A549 (cell line): Measurements from ENCODE around the gene PDE3B. TPM values are rescaled to one million over a fixed set of nuclear protein-coding genes. Genes with fewer than 3 reads are reported as not detected.
"Not testable (repeated sequence)": the region's sequence is repeated elsewhere in the genome, so short reads cannot be mapped to it uniquely, and the experiment has no call there.

Experiments
- ATAC-seq, 2 experiments: fragments of 200-7000 bp in 1 of 2; fragments of >200 bp in 1 of 2; cut with Nextera tagmentation in 1 of 2; cut with Tn5 transposase in 1 of 2; 3 replicates each; pipeline versions ENCODE4 v1.8.0 to v1.9.1; 2018 to 2020; ENCODE audit warnings: mild to moderate bottlenecking in 1 of 2, moderate library complexity in 1 of 2
- CTCF ChIA-PET: fragments of 300-600 bp; sonication (Branson Sonifier 250); formaldehyde crosslinking; extraction: SDS; loops from one replicate; lab custom pipeline; 2021; ENCODE audit warnings: antibody characterized with exemption, inconsistent platforms; lab: Yijun Ruan, JAX
- POLR2A ChIA-PET: fragments of 350-600 bp; formaldehyde crosslinking; extraction: SDS; loops from one replicate; lab custom pipeline; 2021; ENCODE audit warnings: antibody characterized with exemption, inconsistent platforms; lab: Yijun Ruan, JAX
- DNase-seq, 2 experiments: peaks; one replicate each; pipeline versions ENCODE4 v3.0.0 to v3.0.0-alpha.2; 2011 to 2016; ENCODE audit warnings: low read depth in 1 of 2, low spot score in 1 of 2
- FAIRE-seq: peaks from 2 replicates; lab custom pipeline; 2011; peaks lifted over from hg19 to GRCh38; lab: Jason Lieb, UNC
- H3K27ac ChIP-seq, 2 experiments: fragments of >200 bp; sonication (Bioruptor Twin); formaldehyde crosslinking; 3 replicates each; pipeline ENCODE4 v1.5.1; 2016 to 2017
- H3K4me1 ChIP-seq: fragments of >200 bp; sonication (Bioruptor Twin); formaldehyde crosslinking; 3 replicates; pipeline ENCODE4 v1.6.1; 2016
- H3K4me2 ChIP-seq: fragments of >200 bp; sonication (Bioruptor Twin); formaldehyde crosslinking; 3 replicates; pipeline ENCODE4 v1.6.1; 2016
- H3K4me3 ChIP-seq: fragments of >200 bp; sonication (Bioruptor Twin); formaldehyde crosslinking; 3 replicates; pipeline ENCODE4 v1.5.1; 2016
- H3K9me3 ChIP-seq: fragments of >200 bp; sonication (Bioruptor Twin); formaldehyde crosslinking; 3 replicates; pipeline ENCODE4 v1.6.1; 2016
- CBX8 ChIP-seq: fragments of 200-600 bp; sonication (generic); IDR thresholded peaks from 2 replicates; pipeline ENCODE4 v1.6.1; 2016
- CHD2 ChIP-seq: fragments of 150-350 bp; IDR thresholded peaks from 2 replicates; pipeline ENCODE4 v1.6.1; 2014; ENCODE audit warnings: low read length; ENCODE audit not compliant: partially characterized antibody
- HOXA7 ChIP-seq: fragments of 250-450 bp; sonication (Bioruptor Pico); IDR thresholded peaks from 2 replicates; pipeline ENCODE4 v1.5.0; 2020; ENCODE audit warnings: mild to moderate bottlenecking, moderate library complexity
- MAFK ChIP-seq: fragments of 450-650 bp; IDR thresholded peaks from 2 replicates; pipeline ENCODE4 v1.6.1; 2014; ENCODE audit not compliant: partially characterized antibody
- MAZ ChIP-seq: fragments of 150-350 bp; IDR thresholded peaks from 2 replicates; pipeline ENCODE4 v1.6.1; 2014; ENCODE audit warnings: antibody characterized with exemption, low read depth, low read length, borderline replicate concordance
- MYC ChIP-seq: IDR thresholded peaks from 2 replicates; pipeline ENCODE4 v1.6.1; 2012; ENCODE audit warnings: mild to moderate bottlenecking, inconsistent platforms, low read length, improper control_type of control experiment, borderline replicate concordance
- NFE2L2 ChIP-seq: fragments of 150-350 bp; conservative IDR thresholded peaks from 2 replicates; pipeline ENCODE4 v1.6.1; 2014; ENCODE audit warnings: low read length
- NPAS2 ChIP-seq: fragments of 250-450 bp; sonication (Bioruptor Pico); IDR thresholded peaks from 2 replicates; pipeline ENCODE4 v1.8.0; 2022; ENCODE audit warnings: mild to moderate bottlenecking, moderate library complexity, borderline replicate concordance
- RARB ChIP-seq: fragments of 250-450 bp; sonication (Bioruptor Pico); IDR thresholded peaks from 2 replicates; pipeline ENCODE4 v1.8.0; 2021; ENCODE audit warnings: mild to moderate bottlenecking, moderate library complexity
- SMC3 ChIP-seq: fragments of >200 bp; sonication (Bioruptor Twin); formaldehyde crosslinking; IDR thresholded peaks from 3 replicates; pipeline ENCODE4 v1.6.1; 2018; ENCODE audit warnings: inconsistent platforms
- SREBF2 ChIP-seq: fragments of 450-650 bp; IDR thresholded peaks from 2 replicates; pipeline ENCODE4 v1.6.1; 2014; ENCODE audit warnings: mild to moderate bottlenecking, moderate library complexity
- USF2 ChIP-seq: fragments of 450-650 bp; IDR thresholded peaks from 2 replicates; pipeline ENCODE4 v1.6.1; 2014; ENCODE audit warnings: antibody characterized with exemption
- ZNF302 ChIP-seq: fragments of 250-450 bp; sonication (Bioruptor Pico); IDR thresholded peaks from 2 replicates; pipeline ENCODE4 v1.9.0; 2021; ENCODE audit warnings: inconsistent platforms, mild to moderate bottlenecking, moderate library complexity
- WGBS: methylation state at CpG from one replicate; pipeline ENCODE4 v1.1.6; 2017; ENCODE audit errors: missing lambda C conversion rate; 5-methylcytosine and 5-hydroxymethylcytosine counted together
- polyA plus RNA-seq, 4 experiments: library from polyadenylated mRNA; depleted of rRNA in 3 of 4; stranded (reverse); fragments of >200 nt; fragmentation: RNase III in 1 of 4; extraction: RNeasy Plus Mini Kit Qiagen cat#74134 plus additional on column Dnase treatment in 1 of 4; gene quantifications; 2 replicates in 3 of 4; 3 replicates in 1 of 4; pipeline ENCODE4 v1.2.3, GENCODE V29; 2011 to 2017
- TF ChIP-seq, protein P1 (sequence below): fragments of >200 bp; sonication (Bioruptor Twin); formaldehyde crosslinking; IDR thresholded peaks from 3 replicates; pipeline ENCODE4 v1.6.1; 2016
- TF ChIP-seq, protein P2 (sequence below): fragments of >200 bp; sonication (Bioruptor Twin); formaldehyde crosslinking; IDR thresholded peaks from 2 replicates; pipeline ENCODE4 v1.6.1; 2016

PDE3B gene
- polyA plus RNA-seq, 2 of the 4 experiments (the other 2 are of a cell fraction) = 2.4 to 2.9 TPM

GRCh38 chr11:14756349-14756748 lies 112.7 kb downstream of the PDE3B start:
- ATAC-seq (no peak), FAIRE-seq (no peak), DNase-seq (no peak)
- POLR2A ChIA-PET = no interaction called here
- Histone ChIP-seq H3K27ac (no peak overlapping the region), H3K9me3 (no peaks in the 10 kb centered on the region), H3K4me2 (no peak overlapping the region), H3K4me1 (no peaks in the 10 kb centered on the region), H3K4me3 (no peak overlapping the region)
- TF ChIP-seq SMC3 (no peak), RARB (CRISPR knock-in tag) (no peak), ZNF302 (CRISPR knock-in tag) (no peak), USF2 (no peak), MAZ (no peak), MYC (no peak), CHD2 (no peak), CBX8 (no peak)
- TF ChIP-seq, protein P1, sequence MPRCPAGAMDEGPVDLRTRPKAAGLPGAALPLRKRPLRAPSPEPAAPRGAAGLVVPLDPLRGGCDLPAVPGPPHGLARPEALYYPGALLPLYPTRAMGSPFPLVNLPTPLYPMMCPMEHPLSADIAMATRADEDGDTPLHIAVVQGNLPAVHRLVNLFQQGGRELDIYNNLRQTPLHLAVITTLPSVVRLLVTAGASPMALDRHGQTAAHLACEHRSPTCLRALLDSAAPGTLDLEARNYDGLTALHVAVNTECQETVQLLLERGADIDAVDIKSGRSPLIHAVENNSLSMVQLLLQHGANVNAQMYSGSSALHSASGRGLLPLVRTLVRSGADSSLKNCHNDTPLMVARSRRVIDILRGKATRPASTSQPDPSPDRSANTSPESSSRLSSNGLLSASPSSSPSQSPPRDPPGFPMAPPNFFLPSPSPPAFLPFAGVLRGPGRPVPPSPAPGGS = no peak
- TF ChIP-seq, protein P2, sequence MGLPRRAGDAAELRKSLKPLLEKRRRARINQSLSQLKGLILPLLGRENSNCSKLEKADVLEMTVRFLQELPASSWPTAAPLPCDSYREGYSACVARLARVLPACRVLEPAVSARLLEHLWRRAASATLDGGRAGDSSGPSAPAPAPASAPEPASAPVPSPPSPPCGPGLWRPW = no peak
- CTCF ChIA-PET = no interaction called here
- WGBS = 40% methylated on average over 4 of the region's 4 CpGs

- ATAC-seq, H3K27ac ChIP-seq, H3K4me1 ChIP-seq, CTCF ChIA-PET, H3K4me3 ChIP-seq, FAIRE-seq, DNase-seq, H3K9me3 ChIP-seq, H3K4me2 ChIP-seq, POLR2A ChIA-PET: not testable (repeated sequence)
- 41% methylated on average over 9 of the region's 9 CpGs for WGBS
Measured at GRCh38 chr11:14759300-14760012, 115.9 kb downstream of the PDE3B start.

- POLR2A ChIA-PET = no interaction called here
- TF ChIP-seq NFE2L2 (no peak), MAFK (peak; percentile 9)
- ATAC-seq = no peak
Measured at GRCh38 chr11:14764179-14764578, 120.6 kb downstream of the PDE3B start.

DNA sequence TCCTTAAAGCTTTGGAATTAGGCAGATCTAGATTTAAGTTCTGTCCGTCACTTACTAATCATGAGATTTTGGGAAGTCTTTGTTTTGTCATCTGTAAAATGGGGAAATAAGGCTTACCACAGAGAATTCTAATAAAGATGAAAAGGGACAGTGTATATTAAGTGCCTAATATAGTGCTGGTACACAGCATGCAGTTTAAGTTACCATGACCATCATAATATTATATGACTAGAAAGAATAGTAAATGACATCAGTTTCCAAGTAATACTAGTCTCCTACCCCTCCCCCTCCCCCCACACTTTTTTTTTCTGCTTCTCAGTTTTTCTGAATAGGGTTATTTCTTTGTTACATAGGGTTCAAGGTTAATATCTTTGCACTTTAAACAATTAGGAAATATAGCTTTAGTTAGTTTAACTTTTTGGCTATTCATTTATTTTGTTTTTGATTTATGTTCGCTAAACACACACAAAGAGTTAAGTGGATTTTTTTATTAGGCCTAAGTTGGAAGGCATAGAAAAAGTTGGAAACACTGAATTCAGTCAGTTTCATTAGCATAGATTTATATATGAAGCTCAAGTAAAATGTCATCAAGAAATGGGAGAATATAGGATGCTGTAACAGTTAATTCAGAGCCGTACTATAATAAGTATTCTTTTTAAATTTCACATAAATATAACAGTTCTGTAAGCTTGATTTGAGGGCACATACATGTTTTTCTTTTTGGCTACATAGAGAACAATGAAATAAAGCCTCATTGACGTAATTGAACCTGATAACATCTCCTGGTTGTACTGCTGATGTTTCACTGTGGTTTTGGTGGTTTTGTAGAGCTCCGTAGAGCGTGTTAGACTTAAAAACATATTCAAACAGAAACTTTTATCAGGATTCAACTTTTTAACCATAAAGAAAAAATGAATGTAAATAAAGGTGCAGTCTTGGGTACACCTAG lies 121.2 kb downstream of the PDE3B start:
- Histone ChIP-seq H3K4me3 (no peak overlapping the region), H3K27ac (no peak overlapping the region), H3K9me3 (no peaks in the 10 kb centered on the region), H3K4me2 (no peak overlapping the region), H3K4me1 (no peaks in the 10 kb centered on the region)
- 73% methylated on average over 6 of the region's 6 CpGs for WGBS
- FAIRE-seq (peak; percentile 46), DNase-seq (no peak), ATAC-seq (no peak)
- ChIA-PET POLR2A (no interaction called here), CTCF (interaction anchor here (0.8 to 1.7 kb wide), 2 partner anchors 141 to 143 kb away, joined by 4 to 5 read pairs; no protein-coding TSS in a partner anchor)
- TF ChIP-seq SREBF2 (no peak), NPAS2 (CRISPR knock-in tag) (no peak), HOXA7 (no peak)

More at GRCh38 chr11:14764179-14764578, 120.6 kb downstream of the PDE3B start:
- WGBS = 93% methylated on average over 1 of the region's 1 CpG
- no peak for DNase-seq
- H3K4me1 ChIP-seq = no peaks in the 10 kb centered on the region
- H3K4me2 ChIP-seq = no peak overlapping the region
- H3K27ac ChIP-seq = no peak overlapping the region
- H3K4me3 ChIP-seq = no peak overlapping the region
- no peak for FAIRE-seq
- no peaks in the 10 kb centered on the region for H3K9me3 ChIP-seq
- CTCF ChIA-PET = interaction anchor here (1.7 kb wide), 1 partner anchor 142 kb away, joined by 4 read pairs; no protein-coding TSS in a partner anchor
